OCI-LY7 (cell line): Measurements from ENCODE around the gene ZNF318. TPM values are rescaled to one million over a fixed set of nuclear protein-coding genes. Genes with fewer than 3 reads are reported as not detected.

Experiments
- BruUV-seq: library from RNA; stranded (reverse); fragments of 400-500 nt; replicated peaks from 2 replicates; lab custom pipeline; 2021; lab: Mats Ljungman, UMichigan
- CTCF ChIA-PET: fragments of 300-600 bp; sonication (Branson Sonifier 250); formaldehyde crosslinking; loops from one replicate; lab custom pipeline; 2022; ENCODE audit warnings: antibody characterized with exemption; ENCODE audit not compliant: unreplicated experiment; lab: Charles Lee
- POLR2A ChIA-PET: fragments of 300-600 bp; sonication (Branson Sonifier 250); formaldehyde crosslinking; loops from one replicate; lab custom pipeline; 2022; ENCODE audit warnings: antibody characterized with exemption; lab: Charles Lee
- DNase-seq: peaks from one replicate; pipeline ENCODE4 v3.0.0-alpha.2; 2015; ENCODE audit warnings: low spot score
- H2AFZ ChIP-seq: fragments of 200-600 bp; sonication (generic), shearing (Covaris generic); 2 replicates; pipeline ENCODE4 v1.6.1; 2014; ENCODE audit warnings: mild to moderate bottlenecking, antibody characterized with exemption, low read length, moderate library complexity
- H3K27ac ChIP-seq: fragments of 200-600 bp; sonication (generic); 2 replicates; pipeline ENCODE4 v1.5.1; 2014; ENCODE audit warnings: mixed run types, low read depth, mild to moderate bottlenecking, moderate library complexity, low read length, inconsistent platforms; ENCODE audit not compliant: poor library complexity, severe bottlenecking
- H3K36me3 ChIP-seq: fragments of 200-600 bp; sonication (generic); 2 replicates; pipeline ENCODE4 v1.6.1; 2014; ENCODE audit warnings: mild to moderate bottlenecking, antibody characterized with exemption, low read length, moderate library complexity, mixed read lengths; ENCODE audit not compliant: insufficient read depth
- H3K4me1 ChIP-seq: fragments of 200-600 bp; sonication (generic); 2 replicates; pipeline ENCODE4 v1.5.1; 2014; ENCODE audit warnings: mild to moderate bottlenecking, low read length; ENCODE audit not compliant: insufficient read depth, poor library complexity, severe bottlenecking
- H3K4me2 ChIP-seq: fragments of 200-600 bp; sonication (generic); 2 replicates; pipeline ENCODE4 v1.6.1; 2014; ENCODE audit warnings: mild to moderate bottlenecking, low read length
- H3K4me3 ChIP-seq: fragments of 200-600 bp; sonication (generic); 2 replicates; pipeline ENCODE4 v1.5.1; 2014; ENCODE audit warnings: mild to moderate bottlenecking, low read depth, low read length; ENCODE audit not compliant: poor library complexity, severe bottlenecking
- H3K79me2 ChIP-seq: fragments of 200-600 bp; sonication (generic); 2 replicates; pipeline ENCODE4 v1.6.1; 2016; ENCODE audit warnings: low read depth, mild to moderate bottlenecking, low read length, moderate library complexity, mixed read lengths; ENCODE audit not compliant: insufficient read depth
- H3K9me2 ChIP-seq: fragments of 200-600 bp; sonication (generic); 2 replicates; pipeline ENCODE4 v1.6.1; 2016; ENCODE audit warnings: mild to moderate bottlenecking, low read length, mixed read lengths; ENCODE audit not compliant: insufficient read depth
- H3K9me3 ChIP-seq: fragments of 200-600 bp; sonication (generic); 2 replicates; pipeline ENCODE4 v1.6.1; 2014; ENCODE audit warnings: mild to moderate bottlenecking, mixed run types, low read length, mixed read lengths
- H4K20me1 ChIP-seq: fragments of 200-600 bp; sonication (generic); 2 replicates; pipeline ENCODE4 v1.6.1; 2014; ENCODE audit warnings: mild to moderate bottlenecking, antibody characterized with exemption, low read length, moderate library complexity, mixed read lengths; ENCODE audit not compliant: insufficient read depth
- CTCF ChIP-seq: fragments of 200-600 bp; sonication (generic); conservative IDR thresholded peaks from 2 replicates; pipeline ENCODE4 v1.5.1; 2014; ENCODE audit warnings: mild to moderate bottlenecking, antibody characterized with exemption, low read length, moderate library complexity, mixed read lengths
- EZH2phosphoT487 ChIP-seq: fragments of 200-600 bp; sonication (generic); IDR thresholded peaks from 2 replicates; pipeline ENCODE4 v1.6.1; 2018; ENCODE audit warnings: low read depth, borderline replicate concordance, mild to moderate bottlenecking, mixed run types, antibody characterized with exemption, low read length, moderate library complexity, mixed read lengths
- intact Hi-C: fragments of 100-400 bp; cut with micrococcal nuclease; formaldehyde crosslinking; loops from one replicate; pipeline ENCODE4 v1.10.0; 2022; ENCODE audit not compliant: unreplicated experiment
- total RNA-seq, 2 experiments: library from RNA; depleted of rRNA in 1 of 2; stranded (reverse); fragments of >200 nt in 1 of 2; shearing (Covaris generic) in 1 of 2; gene quantifications; 2 replicates each; pipeline ENCODE4 v1.2.3, GENCODE V29; 2014 to 2022

Gene ZNF318
- total RNA-seq, 2 experiments from 2014 or later = 12.8 to 24.4 TPM

- Histone ChIP-seq H3K36me3 (no peaks in the 10 kb centered on the region), H3K4me3 (no peak overlapping the region), H2AFZ (no peak overlapping the region), H3K79me2 (no peaks in the 10 kb centered on the region), H3K27ac (no peak overlapping the region), H3K4me2 (no peak overlapping the region), H3K9me3 (no peaks in the 10 kb centered on the region), H3K4me1 (peaks cover 8% of the 10 kb centered on the region), H4K20me1 (no peaks in the 10 kb centered on the region), H3K9me2 (no peaks in the 10 kb centered on the region)
- no TSS peak for BruUV-seq
- intact Hi-C loops = no loop called here
- ChIA-PET CTCF (no interaction called here), POLR2A (interaction anchor here (1.3 kb wide), 1 partner anchor 90 kb away, joined by 3 read pairs; no protein-coding TSS in a partner anchor)
- TF ChIP-seq EZH2phosphoT487 (no peak), CTCF (no peak)
- no peak for DNase-seq
These were observed 70.7 kb downstream of the ZNF318 start for GRCh38 chr6:43298565-43299337.

- intact Hi-C loops = no loop called here
- ChIA-PET POLR2A (interaction anchor here (1.3 kb wide), 1 partner anchor 91 kb away, joined by 3 read pairs; no protein-coding TSS in a partner anchor), CTCF (no interaction called here)
- H3K9me2 ChIP-seq = no peaks in the 10 kb centered on the region
- H3K36me3 ChIP-seq = no peaks in the 10 kb centered on the region
- H3K79me2 ChIP-seq = no peaks in the 10 kb centered on the region
- no peaks in the 10 kb centered on the region for H4K20me1 ChIP-seq
- no peaks in the 10 kb centered on the region for H3K9me3 ChIP-seq
- H3K4me1 ChIP-seq = peaks cover 8% of the 10 kb centered on the region
- no peak within 1 kb of the TSS for H2AFZ ChIP-seq
- no peak within 1 kb of the TSS for H3K4me2 ChIP-seq
- no peak for DNase-seq
- H3K4me3 ChIP-seq = no peak within 1 kb of the TSS
- H3K27ac ChIP-seq = no peak within 1 kb of the TSS
- no TSS peak for BruUV-seq
- no peak for TF ChIP-seq CTCF
- TF ChIP-seq EZH2phosphoT487 = no peak
These were observed 71.5 kb downstream of the ZNF318 start, which contains the start of gene SLC22A7 for GRCh38 chr6:43297644-43298564. SLC22A7 (plus strand) TSS chr6:43298260; CDS start chr6:43298359, 99 bp downstream.
